ENCODE measurements around the gene GRID2IP.

GRID2IP gene

DNA sequence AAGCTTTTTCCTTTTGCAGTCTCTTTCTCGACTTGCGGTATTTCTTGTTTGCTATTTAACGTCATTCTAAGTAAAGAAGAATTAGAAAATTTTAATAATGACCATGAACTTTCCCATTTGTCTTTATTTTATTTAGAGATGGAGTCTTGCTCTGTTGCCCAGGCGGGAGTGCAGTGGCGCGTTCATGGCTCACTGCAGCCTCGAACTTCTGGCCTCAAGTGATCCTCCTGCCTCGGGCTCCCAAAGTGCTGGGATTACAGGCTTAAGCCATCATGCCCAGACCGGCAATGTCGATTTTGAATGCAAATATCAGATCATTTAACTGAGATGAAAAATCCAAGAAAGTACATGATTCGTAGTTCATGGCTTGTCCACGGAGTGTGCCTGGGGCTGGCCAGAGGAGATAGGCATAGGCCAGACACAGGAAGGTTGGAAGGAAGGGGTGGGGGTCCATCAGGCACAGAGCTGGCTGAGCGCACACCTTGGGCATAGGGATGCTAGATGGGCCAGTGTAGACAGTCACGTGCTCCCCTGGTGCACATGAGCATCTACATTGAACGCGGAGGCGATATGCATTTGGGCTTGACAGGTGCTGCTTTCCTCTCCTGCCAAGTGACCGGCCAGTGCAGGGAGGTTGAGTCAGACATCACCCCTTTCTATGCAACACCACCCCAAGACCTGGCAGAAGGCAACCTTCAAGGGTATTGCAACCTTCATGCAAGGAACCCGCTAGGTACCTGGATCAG, 64.7 kb downstream of the GRID2IP start:
- H3K4me3 ChIP-seq (replicated peaks; ENCODE audit: low read depth, low read length) = no peak overlapping the region
- TF ChIP-seq, protein P1, sequence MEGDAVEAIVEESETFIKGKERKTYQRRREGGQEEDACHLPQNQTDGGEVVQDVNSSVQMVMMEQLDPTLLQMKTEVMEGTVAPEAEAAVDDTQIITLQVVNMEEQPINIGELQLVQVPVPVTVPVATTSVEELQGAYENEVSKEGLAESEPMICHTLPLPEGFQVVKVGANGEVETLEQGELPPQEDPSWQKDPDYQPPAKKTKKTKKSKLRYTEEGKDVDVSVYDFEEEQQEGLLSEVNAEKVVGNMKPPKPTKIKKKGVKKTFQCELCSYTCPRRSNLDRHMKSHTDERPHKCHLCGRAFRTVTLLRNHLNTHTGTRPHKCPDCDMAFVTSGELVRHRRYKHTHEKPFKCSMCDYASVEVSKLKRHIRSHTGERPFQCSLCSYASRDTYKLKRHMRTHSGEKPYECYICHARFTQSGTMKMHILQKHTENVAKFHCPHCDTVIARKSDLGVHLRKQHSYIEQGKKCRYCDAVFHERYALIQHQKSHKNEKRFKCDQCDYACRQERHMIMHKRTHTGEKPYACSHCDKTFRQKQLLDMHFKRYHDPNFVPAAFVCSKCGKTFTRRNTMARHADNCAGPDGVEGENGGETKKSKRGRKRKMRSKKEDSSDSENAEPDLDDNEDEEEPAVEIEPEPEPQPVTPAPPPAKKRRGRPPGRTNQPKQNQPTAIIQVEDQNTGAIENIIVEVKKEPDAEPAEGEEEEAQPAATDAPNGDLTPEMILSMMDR (IDR thresholded peaks at IDR 0.05; ENCODE audit: low read length, missing control alignments) = no peak
- DNase-seq (ENCODE audit: low read depth) = no peak

DNA sequence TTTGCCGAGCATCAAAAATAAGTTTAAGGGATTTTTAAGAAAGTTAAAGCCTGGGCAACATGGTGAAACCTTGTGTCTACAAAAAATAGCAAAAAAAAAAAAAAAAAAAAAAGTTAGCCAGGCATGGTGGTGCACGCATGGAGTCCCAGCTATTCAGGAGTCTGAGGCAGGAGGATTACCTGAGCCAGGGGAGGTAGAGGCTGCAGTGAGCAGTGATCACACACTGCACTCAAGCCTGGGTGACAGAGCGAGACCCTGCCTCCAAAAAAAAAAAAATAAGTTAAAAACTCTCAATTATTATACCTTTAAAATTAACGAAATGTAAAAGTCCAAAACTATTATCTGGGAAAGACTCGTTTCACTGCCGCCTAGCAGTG, 68.5 kb downstream of the GRID2IP start:
- peak overlapping the region; percentile 92 for H3K4me3 ChIP-seq (replicated peaks; ENCODE audit: low read depth, low read length)
- TF ChIP-seq, protein P1 (IDR thresholded peaks at IDR 0.05; ENCODE audit: low read length, missing control alignments) = no peak
- DNase-seq (ENCODE audit: low read depth) = no peak

DNA sequence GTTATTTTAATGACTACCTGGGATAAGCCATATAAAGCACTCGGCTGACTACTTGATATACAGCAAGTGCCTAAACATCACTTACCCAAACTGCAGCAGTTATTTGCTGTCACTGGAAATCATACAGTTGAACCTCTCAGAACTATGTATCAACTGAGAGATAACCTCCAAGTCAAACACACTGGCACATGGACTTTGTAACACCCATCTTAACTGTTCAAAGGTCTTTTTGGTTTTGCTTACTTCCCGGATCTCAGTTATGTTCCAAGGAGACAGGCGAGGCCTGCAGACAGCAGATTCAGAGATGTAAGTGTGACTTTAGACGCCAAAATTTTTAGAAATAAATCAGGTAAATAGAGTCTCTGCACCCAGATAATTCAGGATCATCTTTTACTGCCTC, 69.0 kb downstream of the GRID2IP start:
- TF ChIP-seq, protein P1 (IDR thresholded peaks at IDR 0.05; ENCODE audit: low read length, missing control alignments) = no peak
- no peak for DNase-seq (ENCODE audit: low read depth)
- H3K4me3 ChIP-seq (replicated peaks; ENCODE audit: low read depth, low read length) = peak overlapping the region; percentile 92

DNA sequence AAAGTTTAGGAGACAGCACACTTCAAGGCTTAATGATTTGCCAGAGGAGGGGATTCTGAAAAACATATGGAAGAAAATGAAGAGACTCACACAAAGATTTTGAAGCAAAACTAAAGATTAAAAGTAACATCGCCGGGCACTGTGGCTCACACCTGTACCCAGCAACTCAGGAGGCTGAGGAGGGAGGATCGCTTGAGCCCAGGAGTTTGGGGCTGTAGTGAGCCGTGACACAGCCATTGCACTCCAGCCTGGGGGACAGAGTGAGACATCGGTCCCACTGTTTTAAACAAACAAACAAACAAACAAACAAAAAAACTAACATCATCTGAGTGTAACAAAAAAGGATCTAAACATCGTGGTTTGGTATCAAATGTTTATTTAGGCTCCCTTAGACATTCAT, 69.8 kb downstream of the GRID2IP start:
- TF ChIP-seq, protein P1 (IDR thresholded peaks at IDR 0.05; ENCODE audit: low read length, missing control alignments) = no peak
- no peak overlapping the region for H3K4me3 ChIP-seq (replicated peaks; ENCODE audit: low read depth, low read length)
- DNase-seq (ENCODE audit: low read depth) = no peak

DNA sequence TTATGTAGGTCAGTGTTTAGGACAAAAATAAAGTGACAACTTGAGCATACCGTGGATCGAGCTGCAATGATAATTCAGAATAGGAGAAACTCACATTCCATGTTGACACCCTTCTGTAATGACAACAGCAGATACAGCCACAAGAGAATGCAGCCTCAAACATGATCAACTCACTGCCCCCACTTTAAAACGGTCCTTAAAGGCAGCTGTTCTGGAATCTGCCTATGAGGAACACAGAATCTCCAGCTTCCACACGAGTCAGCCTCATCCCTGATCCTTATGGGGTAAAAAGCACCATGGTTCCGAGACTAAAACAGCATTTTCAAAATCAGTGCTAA, 71.0 kb downstream of the GRID2IP start:
- DNase-seq (ENCODE audit: low read depth) = no peak
- no peak overlapping the region for H3K4me3 ChIP-seq (replicated peaks; ENCODE audit: low read depth, low read length)
- TF ChIP-seq, protein P1 (IDR thresholded peaks at IDR 0.05; ENCODE audit: low read length, missing control alignments) = no peak

DNA sequence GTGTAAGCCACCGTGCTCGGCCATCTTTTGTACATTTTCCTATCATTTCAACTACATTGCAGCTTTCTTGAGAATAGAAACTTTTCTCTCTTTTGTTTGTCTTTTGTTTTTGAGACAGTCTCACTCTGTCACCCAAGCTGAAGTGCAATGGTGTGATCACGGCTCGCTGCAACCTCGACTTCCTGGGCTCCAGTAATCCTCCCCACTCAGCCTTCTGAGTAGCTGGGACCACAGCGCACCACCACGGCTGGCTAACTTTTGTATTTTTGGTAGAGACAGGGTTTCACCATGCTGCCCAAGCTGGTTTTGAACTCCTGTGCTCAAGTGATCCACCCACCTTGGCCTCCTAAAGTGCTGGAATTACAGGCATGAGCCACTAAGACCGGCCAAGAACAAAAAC, 72.2 kb downstream of the GRID2IP start:
- TF ChIP-seq, protein P1 (IDR thresholded peaks at IDR 0.05; ENCODE audit: low read length, missing control alignments) = no peak
- no peak for DNase-seq (ENCODE audit: low read depth)
- H3K4me3 ChIP-seq (replicated peaks; ENCODE audit: low read depth, low read length) = no peak overlapping the region

DNA sequence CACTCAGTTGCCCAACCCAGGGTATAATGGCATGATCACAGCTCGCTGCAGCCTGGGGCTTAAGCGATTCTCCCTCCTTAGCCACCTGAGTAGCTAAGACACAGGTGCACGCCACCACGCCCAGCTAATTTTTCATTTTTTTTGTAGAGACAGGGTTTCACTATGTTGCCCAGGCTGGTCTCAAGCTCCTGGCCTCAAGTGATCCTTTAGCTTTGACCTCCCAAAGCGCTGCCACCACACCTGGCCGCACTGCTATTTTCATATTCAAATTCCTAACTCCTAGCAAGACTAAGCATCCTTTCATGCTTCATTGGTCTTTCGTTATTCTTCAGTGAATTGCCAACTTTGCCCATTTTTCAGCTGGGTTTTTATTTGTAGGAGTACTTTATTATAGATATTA, 73.1 kb downstream of the GRID2IP start:
- TF ChIP-seq, protein P1 (IDR thresholded peaks at IDR 0.05; ENCODE audit: low read length, missing control alignments) = no peak
- no peak overlapping the region for H3K4me3 ChIP-seq (replicated peaks; ENCODE audit: low read depth, low read length)
- no peak for DNase-seq (ENCODE audit: low read depth)
